Loucy (cell line): Measurements from ENCODE around the gene GNAQ.

Experiments used
- H2AFZ ChIP-seq: fragments of 200-600 bp; sonication (generic); 2 replicates; pipeline ENCODE4 v1.6.0; 2016; ENCODE audit warnings: antibody characterized with exemption, mild to moderate bottlenecking, low read length, moderate library complexity
- H3F3A ChIP-seq: fragments of 200-600 bp; 2 replicates; pipeline ENCODE4 v1.6.0; 2016; ENCODE audit warnings: antibody characterized with exemption, low read depth, mild to moderate bottlenecking
- H3K27me3 ChIP-seq: fragments of 200-600 bp; sonication (generic); 2 replicates; pipeline ENCODE4 v1.6.1; 2014; ENCODE audit warnings: low read length, mild to moderate bottlenecking; ENCODE audit not compliant: insufficient read depth, poor library complexity, severe bottlenecking
- H3K36me3 ChIP-seq: fragments of 200-600 bp; sonication (generic); 2 replicates; pipeline ENCODE4 v1.6.1; 2016; ENCODE audit warnings: low read length; ENCODE audit not compliant: insufficient read depth
- H3K4me1 ChIP-seq: fragments of 200-600 bp; sonication (generic); 2 replicates; pipeline ENCODE4 v1.5.1; 2014; ENCODE audit warnings: low read length, mild to moderate bottlenecking; ENCODE audit not compliant: insufficient read depth, poor library complexity, severe bottlenecking
- H3K4me2 ChIP-seq: fragments of 200-600 bp; sonication (generic); 2 replicates; pipeline ENCODE4 v1.6.0; 2014; ENCODE audit warnings: antibody characterized with exemption, low read length, low read depth, mild to moderate bottlenecking; ENCODE audit not compliant: poor library complexity, severe bottlenecking
- H3K4me3 ChIP-seq: fragments of 200-600 bp; sonication (generic); 2 replicates; pipeline ENCODE4 v1.5.1; 2014; ENCODE audit warnings: low read length, mild to moderate bottlenecking, mixed read lengths; ENCODE audit not compliant: poor library complexity, severe bottlenecking
- H3K79me2 ChIP-seq: fragments of 200-600 bp; sonication (generic); 2 replicates; pipeline ENCODE4 v1.6.1; 2014; ENCODE audit warnings: low read length; ENCODE audit not compliant: insufficient read depth
- H3K9ac ChIP-seq: fragments of 200-600 bp; sonication (generic); 2 replicates; pipeline ENCODE4 v1.6.0; 2014; ENCODE audit warnings: mild to moderate bottlenecking, low read depth, low read length, moderate library complexity; ENCODE audit not compliant: poor library complexity, severe bottlenecking
- H3K9me2 ChIP-seq: fragments of 200-600 bp; sonication (generic); replicated peaks from 2 replicates; pipeline ENCODE4 v1.6.1; 2016; ENCODE audit warnings: low read depth, low read length, mixed read lengths
- H3K9me3 ChIP-seq: fragments of 200-600 bp; sonication (generic); 2 replicates; pipeline ENCODE4 v1.6.1; 2014; ENCODE audit warnings: mild to moderate bottlenecking, antibody characterized with exemption, low read length, low read depth; ENCODE audit not compliant: insufficient read depth
- H4K20me1 ChIP-seq: fragments of 200-600 bp; sonication (generic); 2 replicates; pipeline ENCODE4 v1.6.0; 2014; ENCODE audit warnings: antibody characterized with exemption, low read length, mild to moderate bottlenecking; ENCODE audit not compliant: insufficient read depth, poor library complexity, severe bottlenecking
- EZH2phosphoT487 ChIP-seq: fragments of 200-600 bp; IDR thresholded peaks from 2 replicates; pipeline ENCODE4 v1.6.1; 2018; ENCODE audit warnings: antibody characterized with exemption, mild to moderate bottlenecking, moderate library complexity, borderline replicate concordance
- TF ChIP-seq, protein P1 (sequence below): fragments of 200-600 bp; sonication (generic); conservative IDR thresholded peaks from 2 replicates; pipeline ENCODE4 v1.5.1; 2014; ENCODE audit warnings: mild to moderate bottlenecking, antibody characterized with exemption, low read length

GNAQ gene

DNA sequence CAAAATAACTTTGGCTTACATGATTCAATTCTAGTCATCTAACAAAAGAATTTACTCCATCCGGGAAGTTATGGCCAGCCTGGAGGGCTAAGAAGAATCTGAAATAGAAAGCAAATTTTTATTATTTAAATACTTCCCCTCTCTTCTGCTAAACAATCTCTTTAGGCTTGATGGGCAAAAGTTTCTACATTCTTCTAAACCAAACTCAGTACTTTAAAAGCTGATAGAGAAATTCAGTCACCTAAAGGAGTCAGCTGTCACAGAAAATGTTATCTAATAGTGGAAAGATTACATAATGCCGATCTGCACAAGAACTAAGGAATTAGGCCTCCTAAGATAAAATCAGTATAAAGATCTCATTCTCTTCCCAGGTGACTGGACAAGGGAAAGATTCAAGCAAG lies 32.4 kb downstream of the GNAQ start:
- Histone ChIP-seq H3K27me3 (no peaks in the 10 kb centered on the region), H2AFZ (no peak overlapping the region), H3K4me2 (peak overlapping the region; percentile 20), H3K79me2 (peaks cover 100% of the 10 kb centered on the region), H3K4me1 (peaks cover 65% of the 10 kb centered on the region), H3F3A (no peaks in the 10 kb centered on the region), H3K9me3 (no peaks in the 10 kb centered on the region), H3K9ac (no peak overlapping the region), H3K9me2 (no peaks in the 10 kb centered on the region), H3K36me3 (peaks cover 27% of the 10 kb centered on the region; the same call in 1 of the 2 replicates), H3K4me3 (no peak overlapping the region), H4K20me1 (peaks cover 99% of the 10 kb centered on the region)
- no peak for TF ChIP-seq EZH2phosphoT487
- TF ChIP-seq, protein P1, sequence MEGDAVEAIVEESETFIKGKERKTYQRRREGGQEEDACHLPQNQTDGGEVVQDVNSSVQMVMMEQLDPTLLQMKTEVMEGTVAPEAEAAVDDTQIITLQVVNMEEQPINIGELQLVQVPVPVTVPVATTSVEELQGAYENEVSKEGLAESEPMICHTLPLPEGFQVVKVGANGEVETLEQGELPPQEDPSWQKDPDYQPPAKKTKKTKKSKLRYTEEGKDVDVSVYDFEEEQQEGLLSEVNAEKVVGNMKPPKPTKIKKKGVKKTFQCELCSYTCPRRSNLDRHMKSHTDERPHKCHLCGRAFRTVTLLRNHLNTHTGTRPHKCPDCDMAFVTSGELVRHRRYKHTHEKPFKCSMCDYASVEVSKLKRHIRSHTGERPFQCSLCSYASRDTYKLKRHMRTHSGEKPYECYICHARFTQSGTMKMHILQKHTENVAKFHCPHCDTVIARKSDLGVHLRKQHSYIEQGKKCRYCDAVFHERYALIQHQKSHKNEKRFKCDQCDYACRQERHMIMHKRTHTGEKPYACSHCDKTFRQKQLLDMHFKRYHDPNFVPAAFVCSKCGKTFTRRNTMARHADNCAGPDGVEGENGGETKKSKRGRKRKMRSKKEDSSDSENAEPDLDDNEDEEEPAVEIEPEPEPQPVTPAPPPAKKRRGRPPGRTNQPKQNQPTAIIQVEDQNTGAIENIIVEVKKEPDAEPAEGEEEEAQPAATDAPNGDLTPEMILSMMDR: no peak

DNA sequence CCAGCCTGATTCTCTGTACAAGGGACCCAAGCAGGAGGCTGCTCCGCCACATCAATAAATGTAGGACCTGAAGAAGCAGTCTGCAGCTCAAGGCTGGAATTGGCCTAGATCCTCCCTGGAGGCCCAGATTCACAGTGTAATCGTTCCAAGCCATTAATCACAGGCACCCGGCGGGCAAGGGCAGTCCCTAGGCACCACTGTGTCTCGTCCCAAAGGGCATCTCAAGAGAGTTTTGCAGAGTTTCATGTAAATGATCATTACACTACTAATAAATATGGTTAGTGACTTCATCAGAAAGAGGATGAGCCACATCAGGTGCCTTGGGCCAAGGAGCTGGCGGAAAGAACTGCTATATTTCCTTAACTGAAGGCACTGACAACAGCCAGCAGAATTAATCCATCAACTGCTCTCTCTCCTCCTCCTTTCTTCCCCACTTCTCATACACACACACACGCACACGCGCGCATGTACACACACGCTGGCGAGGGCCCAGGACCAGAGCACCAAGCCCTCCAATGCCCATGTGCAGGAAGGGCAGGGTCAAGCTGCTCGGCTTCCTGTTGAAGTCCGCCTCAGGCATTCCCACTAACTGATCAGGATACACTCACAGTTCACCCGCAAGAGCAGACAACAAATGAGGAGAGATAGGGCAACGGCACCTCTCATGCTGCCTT lies 33.9 kb downstream of the GNAQ start:
- H3K4me1 ChIP-seq: peaks cover 60% of the 10 kb centered on the region
- no peak for TF ChIP-seq EZH2phosphoT487
- TF ChIP-seq, protein P1: no peak
- no peak overlapping the region for H3K4me3 ChIP-seq
- H3K9me3 ChIP-seq: no peaks in the 10 kb centered on the region
- H3K9ac ChIP-seq: no peak overlapping the region
- H3K9me2 ChIP-seq: no peaks in the 10 kb centered on the region
- no peaks in the 10 kb centered on the region for H3F3A ChIP-seq
- H3K4me2 ChIP-seq: no peak overlapping the region
- H4K20me1 ChIP-seq: peaks cover 98% of the 10 kb centered on the region
- H3K27me3 ChIP-seq: no peaks in the 10 kb centered on the region
- no peak overlapping the region for H2AFZ ChIP-seq
- peaks cover 100% of the 10 kb centered on the region for H3K79me2 ChIP-seq
- peaks cover 31% of the 10 kb centered on the region; the same call in 1 of the 2 replicates for H3K36me3 ChIP-seq

DNA sequence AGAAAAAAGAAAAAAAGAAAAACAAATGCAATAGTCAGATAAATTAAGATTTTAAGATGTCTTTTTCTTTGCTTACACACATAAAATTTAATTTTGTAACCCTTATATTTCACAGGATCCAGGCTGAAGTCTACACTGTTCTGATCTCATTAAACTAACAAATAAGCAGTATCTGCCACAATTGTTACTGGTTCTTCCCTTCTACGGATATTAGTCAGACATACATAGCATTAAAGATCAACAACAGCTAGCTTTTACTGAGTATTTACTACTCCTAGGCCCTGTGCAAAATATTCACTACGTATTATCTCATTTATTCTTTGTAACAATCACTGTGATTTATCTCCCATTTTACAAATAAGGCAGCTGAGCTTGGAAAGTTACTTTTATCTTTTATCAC lies 34.9 kb downstream of the GNAQ start:
- Histone ChIP-seq H3K79me2 (peaks cover 100% of the 10 kb centered on the region), H2AFZ (no peak overlapping the region), H3K4me2 (no peak overlapping the region), H3K9me3 (no peaks in the 10 kb centered on the region), H3K4me1 (peaks cover 53% of the 10 kb centered on the region), H3K4me3 (no peak overlapping the region), H3F3A (no peaks in the 10 kb centered on the region), H4K20me1 (peaks cover 98% of the 10 kb centered on the region), H3K9ac (no peak overlapping the region), H3K27me3 (no peaks in the 10 kb centered on the region), H3K36me3 (peaks cover 37% of the 10 kb centered on the region), H3K9me2 (no peaks in the 10 kb centered on the region)
- TF ChIP-seq EZH2phosphoT487: no peak
- TF ChIP-seq, protein P1: no peak
